Measurements from ENCODE around the gene UGT1A1. TPM values are rescaled to one million over a fixed set of nuclear protein-coding genes. Genes with fewer than 3 reads are reported as not detected.
A peak's percentile ranks its signal among the peaks of the same experiment; 100 is the strongest.

The UGT1A1 gene
- total and polyA plus RNA-seq, 5 donors: not detected

GRCh38 chr2:233811087-233811486 is 51.0 kb downstream of the UGT1A1 start:
- 75% methylated on average over 4 of the region's 4 CpGs for WGBS
- intact Hi-C loops (cut with DNase I): no loop called here
- Histone ChIP-seq H3K4me3 (ENCODE audit: low read length) (no peak overlapping the region), H3K9me3 (ENCODE audit: control insufficient read depth, low read length) (no peaks in the 10 kb centered on the region), H3K4me1 (ENCODE audit: control insufficient read depth, insufficient read depth, low read length) (no peaks in the 10 kb centered on the region), H3K27me3 (ENCODE audit: control insufficient read depth, insufficient read depth) (no peaks in the 10 kb centered on the region), H3K27ac (ENCODE audit: low read length) (no peak overlapping the region)
- DNase-seq (no peak), ATAC-seq (no peak)

GRCh38 chr2:233811732-233812131 is 51.7 kb downstream of the UGT1A1 start:
- Histone ChIP-seq H3K4me3 (ENCODE audit: low read length) (no peak overlapping the region), H3K27me3 (ENCODE audit: control insufficient read depth, insufficient read depth) (no peaks in the 10 kb centered on the region), H3K4me1 (ENCODE audit: control insufficient read depth, insufficient read depth, low read length) (no peaks in the 10 kb centered on the region)

GRCh38 chr2:233813236-233814055 is 53.4 kb downstream of the UGT1A1 start:
- Histone ChIP-seq H3K4me1 (ENCODE audit: control insufficient read depth, insufficient read depth, low read length) (no peaks in the 10 kb centered on the region), H3K27ac (ENCODE audit: low read length) (no peak overlapping the region), H3K9me3 (ENCODE audit: control insufficient read depth, low read length) (no peaks in the 10 kb centered on the region), H3K27me3 (ENCODE audit: control insufficient read depth, insufficient read depth) (no peaks in the 10 kb centered on the region), H3K4me3 (ENCODE audit: low read length) (no peak overlapping the region)
- intact Hi-C loops (cut with DNase I): no loop called here
- no peak for DNase-seq
- WGBS: 63% methylated on average over 3 of the region's 3 CpGs
- no peak for ATAC-seq

More at GRCh38 chr2:233811732-233812131, 51.7 kb downstream of the UGT1A1 start:
- DNase-seq (no peak), ATAC-seq (no peak)
- intact Hi-C loops (cut with DNase I): no loop called here
- H3K27ac ChIP-seq (ENCODE audit: low read length): no peak overlapping the region
- WGBS: 86% methylated on average over 8 of the region's 8 CpGs
- H3K9me3 ChIP-seq (ENCODE audit: control insufficient read depth, low read length): no peaks in the 10 kb centered on the region

GRCh38 chr2:233814056-233814835 is 54.2 kb downstream of the UGT1A1 start:
- Histone ChIP-seq H3K4me1 (ENCODE audit: control insufficient read depth, insufficient read depth, low read length) (no peaks in the 10 kb centered on the region), H3K27ac (ENCODE audit: low read length) (no peak overlapping the region), H3K4me3 (ENCODE audit: low read length) (no peak overlapping the region), H3K27me3 (ENCODE audit: control insufficient read depth, insufficient read depth) (no peaks in the 10 kb centered on the region), H3K9me3 (ENCODE audit: control insufficient read depth, low read length) (no peaks in the 10 kb centered on the region)
- DNase-seq (peak in 1 of 3 donors; percentile 3), ATAC-seq (no peak)
- 63% methylated on average over 2 of the region's 2 CpGs for WGBS
- intact Hi-C loops (cut with DNase I): no loop called here

GRCh38 chr2:233815861-233816260 is 55.8 kb downstream of the UGT1A1 start:
- Histone ChIP-seq H3K4me1 (ENCODE audit: control insufficient read depth, insufficient read depth, low read length) (no peaks in the 10 kb centered on the region), H3K9me3 (ENCODE audit: control insufficient read depth, low read length) (no peaks in the 10 kb centered on the region), H3K4me3 (ENCODE audit: low read length) (no peak overlapping the region), H3K27me3 (ENCODE audit: control insufficient read depth, insufficient read depth) (no peaks in the 10 kb centered on the region), H3K27ac (ENCODE audit: low read length) (no peak overlapping the region)
- ATAC-seq (no peak), DNase-seq (no peak)
- intact Hi-C loops (cut with DNase I): no loop called here
- 82% methylated on average over 6 of the region's 6 CpGs for WGBS

GRCh38 chr2:233816334-233816733 is 56.3 kb downstream of the UGT1A1 start:
- H3K27ac ChIP-seq (ENCODE audit: low read length): no peak overlapping the region
- intact Hi-C loops (cut with DNase I): no loop called here
- 52% methylated on average over 2 of the region's 2 CpGs for WGBS

GRCh38 chr2:233816771-233817170 is 56.7 kb downstream of the UGT1A1 start:
- 66% methylated on average over 4 of the region's 4 CpGs for WGBS
- no peak for ATAC-seq
- H3K4me3 ChIP-seq (ENCODE audit: low read length): no peak overlapping the region
- no peaks in the 10 kb centered on the region for H3K4me1 ChIP-seq (ENCODE audit: control insufficient read depth, insufficient read depth, low read length)
- peak in 1 of 3 donors; percentile 43 for DNase-seq
- no peaks in the 10 kb centered on the region for H3K27me3 ChIP-seq (ENCODE audit: control insufficient read depth, insufficient read depth)
- intact Hi-C loops (cut with DNase I): no loop called here
- no peak overlapping the region for H3K27ac ChIP-seq (ENCODE audit: low read length)
- H3K9me3 ChIP-seq (ENCODE audit: control insufficient read depth, low read length): no peaks in the 10 kb centered on the region

More at GRCh38 chr2:233816334-233816733, 56.3 kb downstream of the UGT1A1 start:
- Histone ChIP-seq H3K4me3 (ENCODE audit: low read length) (no peak overlapping the region), H3K9me3 (ENCODE audit: control insufficient read depth, low read length) (no peaks in the 10 kb centered on the region), H3K27me3 (ENCODE audit: control insufficient read depth, insufficient read depth) (no peaks in the 10 kb centered on the region), H3K4me1 (ENCODE audit: control insufficient read depth, insufficient read depth, low read length) (no peaks in the 10 kb centered on the region)
- DNase-seq: peak in 1 of 3 donors; percentile 3
- ATAC-seq: no peak

GRCh38 chr2:233817361-233817911 is 57.4 kb downstream of the UGT1A1 start:
- no peak for ATAC-seq
- DNase-seq: peak in 1 of 3 donors; percentile 16
- H3K27ac ChIP-seq (ENCODE audit: low read length): no peak overlapping the region
- no peaks in the 10 kb centered on the region for H3K9me3 ChIP-seq (ENCODE audit: control insufficient read depth, low read length)
- intact Hi-C loops (cut with DNase I): no loop called here
- H3K4me3 ChIP-seq (ENCODE audit: low read length): no peak overlapping the region
- no peaks in the 10 kb centered on the region for H3K4me1 ChIP-seq (ENCODE audit: control insufficient read depth, insufficient read depth, low read length)
- WGBS: 75% methylated on average over 3 of the region's 3 CpGs
- no peaks in the 10 kb centered on the region for H3K27me3 ChIP-seq (ENCODE audit: control insufficient read depth, insufficient read depth)

GRCh38 chr2:233817995-233818638 is 58.0 kb downstream of the UGT1A1 start:
- H3K27ac ChIP-seq (ENCODE audit: low read length): no peak overlapping the region
- 86% methylated on average over 11 of the region's 11 CpGs for WGBS
- H3K27me3 ChIP-seq (ENCODE audit: control insufficient read depth, insufficient read depth): no peaks in the 10 kb centered on the region
- no peak overlapping the region for H3K4me3 ChIP-seq (ENCODE audit: low read length)
- H3K4me1 ChIP-seq (ENCODE audit: control insufficient read depth, insufficient read depth, low read length): no peaks in the 10 kb centered on the region
- DNase-seq: no peak
- intact Hi-C loops (cut with DNase I): no loop called here
- H3K9me3 ChIP-seq (ENCODE audit: control insufficient read depth, low read length): no peaks in the 10 kb centered on the region
- ATAC-seq: no peak

- WGBS: 77% methylated on average over 17 of the region's 17 CpGs
- no peak for ATAC-seq
- DNase-seq: no peak
- intact Hi-C loops (cut with DNase I): no loop called here
- H3K9me3 ChIP-seq (ENCODE audit: control insufficient read depth, low read length): no peaks in the 10 kb centered on the region
- H3K27me3 ChIP-seq (ENCODE audit: control insufficient read depth, insufficient read depth): no peaks in the 10 kb centered on the region
- H3K4me3 ChIP-seq (ENCODE audit: low read length): no peak overlapping the region
- H3K4me1 ChIP-seq (ENCODE audit: control insufficient read depth, insufficient read depth, low read length): no peaks in the 10 kb centered on the region
- no peak overlapping the region for H3K27ac ChIP-seq (ENCODE audit: low read length)
These were observed 58.9 kb downstream of the UGT1A1 start for GRCh38 chr2:233818639-233819621.
